ENCODE data around the gene KIF16B. TPM values are rescaled to one million over a fixed set of nuclear protein-coding genes. Genes with fewer than 3 reads are reported as not detected.
A peak's percentile ranks its signal among the peaks of the same experiment; 100 is the strongest.
"Not testable (repeated sequence)": the region's sequence is repeated elsewhere in the genome, so short reads cannot be mapped to it uniquely, and the experiment has no call there.

KIF16B gene
- polyA plus RNA-seq, 5 donors: 9.8 to 12.6 (median 10.9) TPM

DNA sequence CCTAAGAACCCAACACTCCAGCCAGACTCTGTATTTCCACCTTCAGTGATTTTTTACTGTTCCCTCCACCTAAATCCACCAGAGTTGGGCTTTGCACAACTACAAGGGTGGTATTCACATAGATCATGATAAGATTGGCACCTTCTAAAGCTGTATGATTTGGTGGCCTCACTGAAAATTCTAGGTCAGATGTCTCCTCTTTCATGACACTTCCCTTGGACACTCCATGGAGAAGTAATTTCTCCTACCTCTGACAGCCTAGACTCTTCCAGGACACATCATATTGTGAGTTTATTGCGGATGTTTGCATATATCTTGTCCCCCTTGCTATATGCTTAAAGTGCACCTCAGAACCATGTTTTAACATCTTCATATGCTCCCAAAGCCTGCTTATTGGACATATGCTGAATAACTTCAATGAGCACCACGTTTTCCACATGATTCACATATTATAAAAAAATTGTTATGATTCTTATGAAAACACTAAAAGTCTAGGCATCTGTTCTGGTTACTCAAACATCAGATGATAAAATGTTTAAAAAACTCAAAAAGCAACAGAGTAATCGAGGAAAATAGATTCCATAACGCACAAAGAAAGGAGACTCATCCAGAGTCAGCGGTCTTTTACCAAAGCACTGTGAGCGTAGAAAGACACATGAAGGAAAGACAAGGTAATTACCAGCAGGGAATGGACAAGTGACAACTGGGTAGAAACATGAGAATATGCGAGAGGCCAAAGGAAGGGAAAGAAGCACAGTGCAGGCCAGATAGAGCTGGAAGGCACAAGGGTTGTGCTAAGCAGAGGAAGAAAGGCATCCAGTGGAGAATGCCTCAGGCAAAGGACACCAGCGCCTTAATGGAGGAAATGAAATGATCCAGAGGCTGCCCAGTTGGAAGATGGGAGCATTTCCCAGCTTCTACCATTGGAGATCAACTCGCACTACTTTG is 46.5 kb downstream of the KIF16B start:
- DNase-seq: no peak

DNA sequence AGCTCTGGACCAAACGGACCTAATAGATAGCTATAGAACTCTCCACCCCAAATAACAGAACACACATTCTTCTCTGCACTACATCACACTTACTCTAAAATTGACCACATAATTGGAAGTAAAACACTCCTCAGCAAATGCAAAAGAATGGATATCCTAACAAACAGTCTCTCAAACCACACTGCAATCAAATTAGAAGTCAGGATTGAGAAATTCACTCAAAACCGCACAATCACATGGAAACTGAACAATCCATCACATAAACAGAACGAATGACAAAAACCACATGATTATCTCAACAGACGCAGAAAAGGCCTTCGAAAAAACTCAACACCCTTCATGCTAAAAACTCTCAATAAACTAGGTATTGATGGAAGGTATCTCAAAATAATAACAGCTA is 50.6 kb downstream of the KIF16B start:
- DNase-seq: not testable (repeated sequence)

DNA sequence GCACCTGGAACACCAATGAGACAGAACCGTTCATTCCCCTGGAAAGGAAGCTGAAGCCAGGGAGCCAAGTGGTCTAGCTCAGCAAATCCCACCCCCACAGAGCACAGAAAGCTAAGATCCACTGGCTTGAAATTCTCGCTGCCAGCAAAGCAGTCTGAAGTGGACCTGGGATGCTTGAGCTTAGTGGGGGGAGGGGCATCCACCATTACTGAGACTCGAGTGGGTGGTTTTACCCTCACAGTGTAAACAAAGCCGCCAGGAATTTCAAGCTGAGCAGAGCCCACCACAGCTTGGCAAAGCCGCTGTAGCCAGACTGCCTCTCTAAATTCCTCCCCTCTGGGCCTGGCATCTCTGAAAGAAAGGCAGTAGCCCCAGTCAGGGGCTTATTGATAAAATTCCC is 53.1 kb downstream of the KIF16B start:
- no peak for DNase-seq

DNA sequence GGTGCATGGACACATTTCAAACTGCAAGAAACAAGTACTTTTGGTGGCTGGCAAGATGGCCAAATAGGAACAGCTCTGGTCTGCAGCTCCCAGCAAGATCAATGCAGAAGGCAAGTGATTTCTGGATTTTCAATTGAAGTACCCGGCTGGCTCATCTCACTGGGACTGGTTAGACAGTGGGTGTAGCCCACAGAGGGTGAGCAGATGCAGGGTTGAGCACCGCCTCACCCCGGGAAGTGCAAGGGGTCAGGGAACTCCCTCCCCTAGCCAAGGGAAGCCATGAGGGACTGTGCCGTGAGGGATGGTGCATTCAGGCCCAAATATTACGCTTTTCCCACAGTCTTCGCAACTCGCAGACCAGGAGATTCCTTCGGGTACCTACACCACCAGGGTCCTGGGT is 53.6 kb downstream of the KIF16B start:
- DNase-seq: not testable (repeated sequence)

DNA sequence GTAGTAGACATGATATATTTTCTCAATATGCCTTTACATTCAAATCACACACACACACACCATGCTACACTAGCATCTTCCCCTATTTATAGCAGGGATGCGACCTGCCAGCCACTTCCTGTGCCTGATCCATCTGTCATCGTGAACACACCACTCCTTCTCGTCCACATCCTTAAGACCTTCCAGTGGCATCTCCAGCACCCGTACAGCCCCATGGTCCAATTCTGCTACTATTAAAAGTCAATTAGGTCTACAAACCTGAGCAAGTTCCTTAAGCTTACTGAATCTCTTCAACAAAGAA is 54.5 kb downstream of the KIF16B start:
- DNase-seq: no peak

DNA sequence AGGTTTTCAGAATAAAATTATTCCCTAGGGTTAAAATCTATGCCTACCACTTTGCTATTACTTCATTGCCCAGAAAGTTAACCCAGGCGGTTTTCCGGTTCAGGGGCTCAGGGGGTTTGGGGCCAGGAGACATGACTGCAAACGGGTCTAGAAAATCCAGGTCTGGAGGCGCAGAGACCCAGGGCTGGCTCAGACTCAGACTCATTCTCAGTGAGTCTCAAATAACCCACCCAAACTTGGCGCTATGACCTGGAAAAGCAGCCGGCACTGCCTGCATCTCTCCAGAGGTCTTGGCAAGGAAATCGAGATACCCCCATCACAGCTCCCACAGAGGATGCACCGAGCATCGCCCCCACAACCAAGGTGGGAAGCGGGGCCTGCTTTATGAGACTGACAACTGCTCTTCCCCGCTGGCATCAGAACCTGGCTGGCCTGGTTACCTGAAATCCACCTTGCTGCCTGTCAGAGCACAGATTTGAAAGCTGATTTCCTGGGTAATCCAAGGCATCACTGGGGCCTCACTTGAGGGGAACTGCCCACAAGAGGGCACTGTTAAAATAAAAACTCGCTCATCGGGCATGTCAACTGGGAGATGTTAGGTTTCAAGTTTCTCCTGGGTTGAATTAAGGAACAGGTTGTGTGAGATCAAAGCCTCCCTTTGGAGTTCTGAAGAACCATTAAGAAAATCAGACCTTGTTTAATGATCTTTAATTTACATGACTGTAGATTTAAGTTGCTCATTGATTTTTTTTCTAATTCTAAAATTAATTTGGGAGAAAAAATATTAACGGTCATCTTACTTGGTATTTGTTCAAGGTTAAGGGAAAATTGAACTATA is 55.1 kb downstream of the KIF16B start:
- DNase-seq: peak in 1 of 2 donors; percentile 31

DNA sequence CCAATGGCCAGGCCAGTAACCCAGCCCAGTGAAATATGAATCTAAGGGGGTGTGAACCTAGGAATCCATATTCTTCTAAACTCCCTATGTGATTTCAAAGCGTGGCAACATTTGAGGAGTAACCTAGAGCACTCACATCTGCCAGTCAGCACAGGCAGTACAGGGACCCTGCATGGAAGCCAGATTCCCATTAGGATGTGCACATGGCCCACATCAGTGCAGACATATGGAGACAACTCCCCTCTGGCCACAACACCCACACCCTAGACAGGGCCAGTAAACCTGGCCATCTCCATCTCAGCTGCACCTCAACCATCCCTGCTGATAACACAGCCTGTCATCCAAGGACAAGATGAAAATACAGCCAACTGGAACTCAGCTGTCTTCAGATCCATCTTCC is 56.5 kb downstream of the KIF16B start:
- no peak for DNase-seq

DNA sequence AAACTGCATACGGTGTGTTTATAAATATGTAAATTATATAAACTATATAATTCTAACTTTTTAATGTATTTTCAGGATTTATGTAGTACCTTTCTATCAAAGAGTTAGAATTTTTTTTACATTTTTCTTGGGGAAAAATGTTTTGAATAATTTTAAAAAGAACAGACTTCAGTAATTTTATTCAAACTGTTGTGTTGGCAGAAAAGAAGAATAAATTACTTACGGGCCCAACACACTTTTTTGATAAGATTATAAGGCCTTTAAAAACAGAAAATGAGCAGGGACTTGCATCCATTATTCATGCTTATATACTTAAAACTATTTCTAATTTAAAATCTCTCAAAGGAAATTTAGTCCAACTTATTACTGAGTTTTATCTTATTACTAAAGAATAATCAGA is 58.2 kb downstream of the KIF16B start:
- DNase-seq: no peak

DNA sequence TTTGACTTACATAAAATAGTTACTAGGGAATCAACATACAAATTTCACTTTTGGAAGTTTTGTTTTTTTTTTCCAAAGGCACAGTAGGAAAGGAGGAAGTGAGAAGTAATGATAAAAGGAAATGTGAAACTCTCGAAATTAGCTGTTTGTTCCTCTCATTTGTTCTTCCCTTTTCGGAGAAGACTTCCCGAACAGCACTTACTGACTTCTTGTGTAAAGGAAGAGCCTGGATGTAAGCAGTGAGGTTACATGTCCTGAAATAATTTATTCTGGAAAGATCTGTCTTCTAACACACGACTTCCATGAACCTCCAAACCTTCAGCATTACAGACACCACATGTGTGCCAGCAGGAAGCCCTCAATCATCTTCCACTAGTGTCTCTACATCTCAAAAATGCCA is 59.1 kb downstream of the KIF16B start:
- DNase-seq: no peak

DNA sequence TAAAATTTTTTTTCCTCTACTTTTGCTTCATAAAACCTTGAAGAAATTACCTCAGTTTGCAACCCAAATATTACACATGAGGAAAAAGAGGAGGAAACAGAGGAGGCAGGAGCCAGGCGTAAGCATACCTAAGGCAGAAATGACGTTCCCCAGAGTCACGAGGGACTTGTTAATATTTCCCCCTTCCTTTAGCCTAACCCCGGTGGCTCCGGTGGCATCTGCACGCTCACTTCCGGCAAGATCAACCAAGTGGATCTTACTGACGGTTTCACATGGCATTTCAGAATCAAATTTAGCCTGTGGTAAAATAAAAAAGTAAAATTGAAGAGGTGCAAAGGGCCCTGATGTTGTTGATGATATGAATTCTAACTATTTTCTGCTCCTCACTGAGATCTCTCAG is 67.4 kb downstream of the KIF16B start:
- no peak for DNase-seq

DNA sequence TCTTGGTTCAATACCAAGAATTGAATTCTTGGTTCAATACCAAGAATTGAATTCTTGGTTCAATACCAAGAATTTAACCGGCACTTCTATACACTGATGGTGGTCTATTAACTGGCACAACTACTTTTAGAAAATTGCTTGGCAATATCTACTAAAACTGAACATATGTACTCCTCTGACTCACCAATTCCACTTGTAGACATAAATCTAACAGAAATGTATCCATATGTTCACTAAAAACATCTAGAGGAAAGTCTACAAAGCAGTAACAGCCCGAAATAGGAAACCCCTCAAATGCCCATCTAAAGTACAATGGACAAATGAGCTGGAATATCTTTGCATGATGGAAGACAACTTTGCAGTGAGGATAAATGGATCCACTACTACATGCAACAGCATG is 71.9 kb downstream of the KIF16B start:
- DNase-seq: no peak

DNA sequence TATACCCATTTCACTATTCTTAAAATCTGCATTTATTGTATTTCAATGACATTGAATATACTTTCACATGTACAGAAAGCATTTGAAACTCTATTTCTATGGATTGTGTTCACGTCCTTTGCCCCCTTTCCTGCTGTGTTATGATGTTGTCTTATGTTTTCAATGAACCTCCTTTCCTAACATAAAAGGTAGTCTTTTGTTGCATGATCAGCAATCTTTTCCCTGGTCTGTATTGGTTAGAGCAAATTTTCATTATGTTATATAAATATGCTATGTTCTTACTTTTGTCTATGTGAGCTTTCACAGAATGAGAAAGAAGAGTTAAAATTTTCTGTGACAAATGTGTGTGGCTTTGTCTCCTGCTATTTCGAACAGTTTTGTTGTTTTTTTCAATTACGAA is 73.1 kb downstream of the KIF16B start:
- DNase-seq: no peak

DNA sequence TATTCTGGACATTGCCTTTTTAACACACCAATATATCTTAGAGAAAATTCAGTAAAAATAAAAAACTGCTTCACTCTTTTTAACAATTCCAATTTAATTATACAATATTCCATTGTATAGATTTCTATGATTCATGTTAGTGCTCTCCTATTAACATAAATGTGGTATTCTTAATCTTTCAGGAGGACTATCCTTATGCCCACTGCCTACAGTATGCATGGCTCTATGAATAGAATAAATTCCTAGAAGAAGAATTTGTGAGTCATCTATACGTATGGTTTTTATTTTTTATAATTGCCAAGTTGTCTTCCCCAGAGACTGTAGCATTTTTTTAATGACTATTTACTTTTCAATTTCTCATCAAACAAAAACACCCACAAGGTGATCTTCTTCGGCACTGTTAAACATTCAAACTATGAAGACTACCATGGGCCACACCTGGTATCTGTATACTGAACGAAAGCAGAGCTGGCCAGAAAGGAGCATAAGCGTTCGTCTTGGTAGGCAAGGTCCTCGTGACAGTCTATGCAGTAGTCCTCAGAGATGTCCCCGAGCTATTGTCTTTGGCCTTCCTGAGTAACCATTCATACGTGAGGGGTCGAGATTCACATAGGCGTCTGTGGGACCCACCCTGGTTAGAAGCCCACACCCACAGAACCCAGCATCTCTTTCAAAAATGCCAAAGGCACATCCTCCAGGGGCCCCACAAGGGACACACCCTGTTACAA is 74.6 kb downstream of the KIF16B start:
- no peak for DNase-seq

DNA sequence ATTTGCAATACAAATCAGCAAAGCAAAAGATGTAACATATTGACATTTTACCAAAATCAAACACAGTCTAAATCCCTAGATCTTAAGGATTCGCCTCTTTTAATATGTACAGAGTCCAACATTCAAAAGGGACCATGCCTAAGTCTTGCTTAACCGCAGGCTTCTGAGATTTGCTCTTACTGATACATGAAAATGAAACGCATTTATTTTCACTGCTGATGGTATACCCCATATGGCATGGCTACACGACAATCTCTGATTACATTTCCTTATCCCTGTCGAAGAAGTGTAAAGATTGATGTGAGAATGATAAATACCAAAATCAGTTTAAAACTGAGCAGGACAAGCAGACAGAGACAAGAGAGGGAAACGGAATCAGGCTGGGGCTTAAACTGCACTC is 75.4 kb downstream of the KIF16B start:
- no peak for DNase-seq

DNA sequence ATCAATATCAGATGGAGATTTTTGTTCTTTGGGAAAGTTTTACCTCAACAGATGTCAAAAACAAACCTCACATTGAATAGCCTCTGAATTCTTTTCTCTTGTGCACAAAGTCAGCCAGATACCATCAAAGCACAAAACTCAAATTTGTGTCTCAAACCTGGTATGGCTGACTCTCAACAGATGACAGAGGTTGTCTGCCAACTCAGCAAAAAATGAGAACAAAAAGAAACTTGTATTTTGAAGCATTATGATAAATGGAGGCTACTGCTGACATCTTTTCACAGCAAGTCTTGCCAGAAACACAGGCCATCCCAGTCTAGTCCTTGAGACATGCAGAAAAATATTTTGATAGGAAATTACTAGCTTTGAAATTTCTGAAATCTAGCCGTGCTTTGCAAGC is 79.8 kb downstream of the KIF16B start:
- no peak for DNase-seq

DNA sequence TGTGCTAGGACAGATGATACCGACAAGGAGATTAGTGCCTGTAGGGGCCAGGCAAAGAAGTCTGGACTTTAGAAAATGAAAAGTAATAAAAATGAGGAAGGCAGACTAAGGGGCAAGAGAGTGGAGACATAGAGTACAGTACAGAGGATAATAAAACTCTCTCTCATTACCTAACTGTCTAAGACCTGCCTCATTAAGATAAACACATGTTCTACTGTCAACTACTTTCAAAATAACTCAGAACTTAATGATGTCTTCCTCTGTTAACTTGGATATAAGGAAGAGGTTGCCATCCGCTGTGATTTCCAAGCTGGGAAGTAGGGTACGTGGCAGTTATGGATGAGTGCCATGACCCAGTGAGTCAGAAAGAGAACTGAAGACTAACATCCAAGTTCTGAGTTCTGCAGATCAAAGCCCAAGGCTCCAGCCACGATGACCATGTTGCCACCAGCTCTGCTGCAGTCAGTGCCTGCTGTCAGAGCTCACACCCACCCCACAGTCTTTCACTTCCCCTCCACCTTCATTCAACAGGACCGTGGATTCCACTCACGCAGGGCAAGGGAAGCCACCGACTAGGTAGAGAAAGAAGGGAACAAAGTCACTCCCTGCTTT is 81.8 kb downstream of the KIF16B start:
- DNase-seq: no peak

DNA sequence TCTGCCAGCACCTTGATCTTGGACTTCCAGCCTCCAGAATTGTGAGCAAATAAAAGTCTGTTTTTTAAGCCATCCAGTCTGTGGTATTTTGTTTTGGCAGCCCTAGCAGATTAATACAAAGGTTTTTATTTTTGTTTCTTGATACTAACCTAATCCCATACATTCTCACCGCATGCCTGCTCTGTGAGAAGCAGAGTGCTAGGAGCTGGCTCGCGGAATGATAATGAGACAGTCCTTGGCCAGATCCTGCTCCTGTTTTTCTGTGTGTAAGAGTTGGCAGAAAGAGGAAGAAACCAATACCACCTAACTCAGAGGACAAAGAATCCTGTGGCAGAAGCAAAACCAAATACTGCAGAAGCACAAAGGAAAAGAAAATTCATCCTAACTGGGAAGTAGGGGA is 82.6 kb downstream of the KIF16B start:
- no peak for DNase-seq

DNA sequence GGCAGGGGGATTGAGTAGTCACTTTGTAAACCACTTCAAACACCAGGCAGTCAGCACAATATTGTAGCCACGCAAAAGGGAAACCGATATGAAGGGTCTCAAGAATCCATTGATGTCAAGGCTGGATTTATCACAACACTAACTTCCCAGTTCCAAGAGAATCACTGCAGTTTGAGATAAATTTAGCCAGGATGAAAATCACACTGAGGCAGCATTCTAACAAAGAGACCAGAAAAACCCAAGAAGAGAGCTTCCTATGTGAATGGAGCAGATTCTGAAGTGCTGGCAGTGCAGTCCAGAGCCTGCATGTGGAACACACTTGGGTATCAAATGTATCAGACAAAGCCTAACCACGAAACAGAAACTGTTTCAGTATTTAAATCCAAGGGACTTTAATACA is 84.6 kb downstream of the KIF16B start:
- no peak for DNase-seq

DNA sequence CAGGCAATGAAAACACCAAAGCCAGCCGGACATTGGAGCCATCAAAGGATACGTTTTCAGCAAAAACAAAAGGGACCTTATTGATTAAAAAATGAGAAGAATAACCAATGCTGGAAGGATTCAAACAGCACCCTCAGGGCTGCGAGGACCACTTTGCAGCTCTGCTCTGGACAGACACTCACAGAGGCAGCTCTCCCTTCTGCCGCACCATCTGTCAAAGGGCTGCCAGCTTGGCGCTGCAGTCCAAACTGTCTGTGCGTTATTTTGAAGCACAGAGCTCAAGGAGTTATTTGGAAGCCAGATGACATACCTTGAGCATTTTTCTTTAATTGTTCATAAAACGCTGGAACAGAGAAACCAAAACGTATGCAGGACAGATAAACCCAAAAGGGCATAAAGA is 85.2 kb downstream of the KIF16B start:
- DNase-seq: no peak

DNA sequence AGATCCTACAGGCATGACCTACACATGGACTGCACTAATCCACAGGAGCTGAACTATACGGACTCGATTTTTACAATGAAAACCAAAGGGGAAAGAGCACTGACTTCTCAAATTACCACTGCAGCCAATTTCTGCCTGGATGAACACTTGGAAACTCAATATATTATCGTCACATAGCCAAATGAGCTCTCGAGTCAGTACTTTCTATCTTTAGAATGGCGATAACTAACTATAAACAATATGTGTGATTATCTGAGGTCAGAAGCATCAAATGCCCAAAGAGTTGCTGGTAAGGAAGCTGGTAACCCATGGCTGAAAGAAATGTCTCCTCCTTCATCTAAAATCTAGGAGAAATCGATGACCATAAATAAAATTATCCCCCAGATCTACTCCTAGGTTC is 86.7 kb downstream of the KIF16B start:
- DNase-seq: no peak

DNA sequence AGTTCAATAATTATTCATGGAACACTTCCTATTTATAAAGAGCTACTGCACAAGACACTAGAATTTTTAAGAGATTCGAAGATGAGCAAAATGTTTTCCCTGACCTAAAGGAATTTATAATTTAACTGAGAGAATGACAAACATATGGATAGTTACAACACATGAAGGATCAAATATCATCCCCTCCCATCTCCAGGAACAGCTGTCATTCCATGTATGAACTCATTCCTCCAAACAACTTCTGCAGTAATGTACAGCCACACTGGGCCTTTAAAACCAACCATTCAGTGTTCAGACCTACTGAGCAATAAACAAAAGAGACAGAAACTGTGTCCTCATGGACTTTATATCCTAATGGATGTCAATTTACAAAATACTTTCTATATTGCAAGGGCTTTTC is 87.8 kb downstream of the KIF16B start:
- no peak for DNase-seq

DNA sequence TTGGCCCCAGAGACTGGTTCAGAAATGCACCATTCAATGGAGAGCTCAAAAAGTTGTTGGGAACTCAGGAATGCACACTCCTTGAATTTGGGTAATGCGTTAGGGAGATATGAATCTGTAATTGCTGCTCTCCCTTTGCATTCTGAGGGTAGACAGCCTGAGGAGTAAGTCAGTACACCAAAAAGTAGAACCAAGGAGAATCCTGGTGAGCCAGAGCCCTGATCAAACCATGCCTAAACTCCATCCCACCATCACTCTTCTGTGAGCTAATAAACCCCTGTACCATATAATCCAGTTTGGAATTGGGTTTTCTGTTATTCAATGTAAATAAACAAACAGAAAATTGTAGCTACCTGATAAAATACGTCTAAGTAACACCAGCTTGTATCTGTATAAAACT is 90.2 kb downstream of the KIF16B start:
- DNase-seq: no peak

Measured in right lung (tissue), 5 donors.